ENCODE data around the gene ATG10.

ATG10 gene

GRCh38 chr5:82151204-82151603, 179.4 kb downstream of the ATG10 start:
- no peak for TF ChIP-seq FOXP2 (optimal IDR thresholded peaks at IDR 0.05; ENCODE audit: borderline replicate concordance, extremely low read depth, extremely low read length, insufficient read depth)
- TF ChIP-seq POLR2AphosphoS5 (IDR thresholded peaks at IDR 0.05; ENCODE audit: low read depth, low read length), result no peak
- no peak for TF ChIP-seq SIN3A (IDR thresholded peaks at IDR 0.05; ENCODE audit: borderline replicate concordance, insufficient read depth, low read length)
- TF ChIP-seq TAF1 (IDR thresholded peaks at IDR 0.05; ENCODE audit: borderline replicate concordance, insufficient read depth, low read length), result no peak
- TF ChIP-seq, protein P1, sequence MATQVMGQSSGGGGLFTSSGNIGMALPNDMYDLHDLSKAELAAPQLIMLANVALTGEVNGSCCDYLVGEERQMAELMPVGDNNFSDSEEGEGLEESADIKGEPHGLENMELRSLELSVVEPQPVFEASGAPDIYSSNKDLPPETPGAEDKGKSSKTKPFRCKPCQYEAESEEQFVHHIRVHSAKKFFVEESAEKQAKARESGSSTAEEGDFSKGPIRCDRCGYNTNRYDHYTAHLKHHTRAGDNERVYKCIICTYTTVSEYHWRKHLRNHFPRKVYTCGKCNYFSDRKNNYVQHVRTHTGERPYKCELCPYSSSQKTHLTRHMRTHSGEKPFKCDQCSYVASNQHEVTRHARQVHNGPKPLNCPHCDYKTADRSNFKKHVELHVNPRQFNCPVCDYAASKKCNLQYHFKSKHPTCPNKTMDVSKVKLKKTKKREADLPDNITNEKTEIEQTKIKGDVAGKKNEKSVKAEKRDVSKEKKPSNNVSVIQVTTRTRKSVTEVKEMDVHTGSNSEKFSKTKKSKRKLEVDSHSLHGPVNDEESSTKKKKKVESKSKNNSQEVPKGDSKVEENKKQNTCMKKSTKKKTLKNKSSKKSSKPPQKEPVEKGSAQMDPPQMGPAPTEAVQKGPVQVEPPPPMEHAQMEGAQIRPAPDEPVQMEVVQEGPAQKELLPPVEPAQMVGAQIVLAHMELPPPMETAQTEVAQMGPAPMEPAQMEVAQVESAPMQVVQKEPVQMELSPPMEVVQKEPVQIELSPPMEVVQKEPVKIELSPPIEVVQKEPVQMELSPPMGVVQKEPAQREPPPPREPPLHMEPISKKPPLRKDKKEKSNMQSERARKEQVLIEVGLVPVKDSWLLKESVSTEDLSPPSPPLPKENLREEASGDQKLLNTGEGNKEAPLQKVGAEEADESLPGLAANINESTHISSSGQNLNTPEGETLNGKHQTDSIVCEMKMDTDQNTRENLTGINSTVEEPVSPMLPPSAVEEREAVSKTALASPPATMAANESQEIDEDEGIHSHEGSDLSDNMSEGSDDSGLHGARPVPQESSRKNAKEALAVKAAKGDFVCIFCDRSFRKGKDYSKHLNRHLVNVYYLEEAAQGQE (IDR thresholded peaks at IDR 0.05; ENCODE audit: insufficient read depth in 1 of 2, low read depth in 2 of 2, low read length in 2 of 2), result no peak

DNA sequence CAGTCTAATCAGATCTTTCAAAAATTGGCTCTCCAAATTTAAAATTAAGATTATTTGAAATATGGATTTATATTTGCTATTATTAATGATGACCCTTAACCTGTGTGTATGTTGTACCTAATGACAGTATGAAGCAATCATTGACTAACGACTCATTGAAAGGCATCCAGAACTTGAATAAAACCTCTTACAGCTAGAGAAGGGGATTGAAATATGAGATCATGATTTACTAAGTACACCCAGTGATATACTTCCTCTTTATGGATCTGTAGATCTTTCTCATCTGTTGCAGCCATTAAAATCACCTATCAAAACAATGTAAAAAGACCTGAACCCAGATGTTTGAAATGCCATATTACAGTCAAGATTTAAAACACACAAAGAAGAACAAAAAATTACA, 179.8 kb downstream of the ATG10 start:
- TF ChIP-seq SIN3A (IDR thresholded peaks at IDR 0.05; ENCODE audit: borderline replicate concordance, insufficient read depth, low read length) (no peak), FOXP2 (optimal IDR thresholded peaks at IDR 0.05; ENCODE audit: borderline replicate concordance, extremely low read depth, extremely low read length, insufficient read depth) (no peak), TAF1 (IDR thresholded peaks at IDR 0.05; ENCODE audit: borderline replicate concordance, insufficient read depth, low read length) (no peak), POLR2AphosphoS5 (IDR thresholded peaks at IDR 0.05; ENCODE audit: low read depth, low read length) (no peak)
- TF ChIP-seq, protein P1 (IDR thresholded peaks at IDR 0.05; ENCODE audit: insufficient read depth in 1 of 2, low read depth in 2 of 2, low read length in 2 of 2), result no peak

DNA sequence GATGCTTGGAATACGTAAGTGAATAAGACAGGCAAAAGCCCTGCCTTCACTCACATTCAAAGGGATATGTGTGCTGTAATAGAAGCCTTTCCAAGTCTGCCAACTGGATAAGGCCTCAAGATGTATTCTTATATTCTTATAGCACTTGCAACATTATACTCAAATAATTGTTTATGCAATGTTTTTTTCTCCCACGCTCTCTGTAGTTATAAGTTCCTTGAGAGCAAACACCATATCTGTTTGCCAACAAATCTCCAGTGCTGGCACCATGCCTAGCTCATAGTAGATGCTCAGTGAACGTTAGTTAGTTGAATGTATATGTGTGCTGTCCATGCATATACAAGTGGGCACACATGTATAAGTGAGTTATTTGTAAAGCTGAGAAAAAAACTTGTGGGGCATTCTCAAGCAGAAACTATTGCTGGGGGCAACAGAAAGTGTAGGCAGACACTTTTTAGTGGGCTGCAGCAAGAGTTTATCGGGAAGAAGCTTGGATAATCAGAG, 181.2 kb downstream of the ATG10 start:
- TF ChIP-seq, protein P1 (IDR thresholded peaks at IDR 0.05; ENCODE audit: insufficient read depth in 1 of 2, low read depth in 2 of 2, low read length in 2 of 2), result no peak
- TF ChIP-seq TAF1 (IDR thresholded peaks at IDR 0.05; ENCODE audit: borderline replicate concordance, insufficient read depth, low read length), result no peak
- TF ChIP-seq POLR2AphosphoS5 (IDR thresholded peaks at IDR 0.05; ENCODE audit: low read depth, low read length), result no peak

DNA sequence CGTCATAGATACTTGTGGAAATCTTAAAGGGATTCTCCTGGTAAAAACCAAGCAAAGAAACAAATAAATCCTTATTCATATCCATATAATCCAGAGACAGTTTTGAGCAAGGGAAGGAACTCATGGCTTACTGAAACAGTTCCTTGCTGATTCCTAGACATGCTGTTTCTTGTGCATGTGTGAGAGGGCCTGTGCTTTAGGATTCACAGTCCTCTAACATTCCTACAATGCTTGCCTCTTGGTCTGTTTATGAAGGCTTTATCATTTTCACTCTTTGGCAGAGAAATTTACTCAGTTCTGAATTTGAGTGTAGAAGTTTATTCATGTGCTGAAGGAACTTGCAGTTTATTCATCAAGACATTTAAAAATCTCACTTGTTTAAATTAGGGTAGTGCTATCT, 183.0 kb downstream of the ATG10 start:
- TF ChIP-seq, protein P1 (IDR thresholded peaks at IDR 0.05; ENCODE audit: insufficient read depth in 1 of 2, low read depth in 2 of 2, low read length in 2 of 2), result no peak
- no peak for TF ChIP-seq SIN3A (IDR thresholded peaks at IDR 0.05; ENCODE audit: borderline replicate concordance, insufficient read depth, low read length)
- TF ChIP-seq FOXP2 (optimal IDR thresholded peaks at IDR 0.05; ENCODE audit: borderline replicate concordance, extremely low read depth, extremely low read length, insufficient read depth), result no peak
- no peak for TF ChIP-seq TAF1 (IDR thresholded peaks at IDR 0.05; ENCODE audit: borderline replicate concordance, insufficient read depth, low read length)
- TF ChIP-seq POLR2AphosphoS5 (IDR thresholded peaks at IDR 0.05; ENCODE audit: low read depth, low read length), result no peak

- TF ChIP-seq FOXP2 (optimal IDR thresholded peaks at IDR 0.05; ENCODE audit: borderline replicate concordance, extremely low read depth, extremely low read length, insufficient read depth), result no peak
- TF ChIP-seq, protein P1 (IDR thresholded peaks at IDR 0.05; ENCODE audit: insufficient read depth in 1 of 2, low read depth in 2 of 2, low read length in 2 of 2), result no peak
Observed at GRCh38 chr5:82155305-82155704, 183.5 kb downstream of the ATG10 start.
